Activated CD4-positive, alpha-beta T cell treated with anti-CD3 and anti-CD28 coated beads, Interleukin-2, amount 50 U/mL, for 24 hours (primary cell): Measurements from ENCODE around the gene NLGN4X.

Source experiments
- DNase-seq, 2 donors: peaks; one replicate each; pipeline ENCODE4 v3.0.0-alpha.2; 2020; ENCODE audit warnings: low read depth in 1 of 2, low spot score in 1 of 2

The NLGN4X gene

GRCh38 chrX:6228720-6229119, at the start of gene NLGN4X:
NLGN4X (minus strand) TSS chrX:6228867; CDS start chrX:6151466, 77,401 bp downstream.
- no peak for DNase-seq

- no peak for DNase-seq
Observed at GRCh38 chrX:6266041-6266440, 37.4 kb upstream of the NLGN4X start.

DNA sequence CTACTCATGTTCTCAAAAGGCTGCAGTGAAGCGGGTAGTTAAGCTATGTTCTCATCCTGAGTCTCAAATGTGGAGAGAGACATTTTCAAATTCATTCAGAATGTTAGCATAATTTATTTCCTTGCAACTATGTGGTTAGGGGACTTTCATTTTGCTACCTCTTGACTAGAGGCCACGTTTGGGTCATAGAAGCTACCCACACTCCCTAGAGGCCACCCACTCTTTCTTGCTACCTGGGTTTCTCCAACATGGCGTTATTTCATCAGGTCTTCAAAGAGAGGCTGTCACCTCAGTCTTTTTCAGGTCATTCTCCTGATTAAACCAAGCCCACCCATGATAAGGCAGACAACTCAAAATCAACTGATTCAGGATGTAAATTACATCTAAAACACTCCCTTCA, 34.3 kb upstream of the NLGN4X start:
- DNase-seq: no peak

- no peak for DNase-seq
Observed at GRCh38 chrX:6257025-6257424, 28.4 kb upstream of the NLGN4X start.

DNA sequence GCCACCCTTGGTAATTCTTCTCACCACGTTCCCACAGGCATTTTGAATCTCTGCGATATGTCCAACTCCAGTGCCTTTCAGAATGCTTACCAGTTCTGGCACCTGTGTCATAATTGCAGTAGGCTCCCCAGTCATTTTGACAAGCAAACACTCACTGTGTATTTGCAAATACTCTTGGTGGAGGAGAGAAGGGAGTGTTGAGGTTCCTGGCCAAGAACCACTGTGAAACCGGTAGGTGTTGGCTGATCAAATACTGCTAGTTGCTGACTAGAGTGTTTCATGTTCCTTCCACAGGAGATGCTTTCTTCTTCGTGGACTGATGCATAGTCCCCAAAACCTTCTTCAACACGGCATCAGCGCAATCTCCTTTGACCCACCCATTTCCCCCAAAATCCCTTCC, 16.0 kb upstream of the NLGN4X start:
- DNase-seq: no peak

GRCh38 chrX:6238576-6238975, 9.9 kb upstream of the NLGN4X start:
- DNase-seq: no peak

DNA sequence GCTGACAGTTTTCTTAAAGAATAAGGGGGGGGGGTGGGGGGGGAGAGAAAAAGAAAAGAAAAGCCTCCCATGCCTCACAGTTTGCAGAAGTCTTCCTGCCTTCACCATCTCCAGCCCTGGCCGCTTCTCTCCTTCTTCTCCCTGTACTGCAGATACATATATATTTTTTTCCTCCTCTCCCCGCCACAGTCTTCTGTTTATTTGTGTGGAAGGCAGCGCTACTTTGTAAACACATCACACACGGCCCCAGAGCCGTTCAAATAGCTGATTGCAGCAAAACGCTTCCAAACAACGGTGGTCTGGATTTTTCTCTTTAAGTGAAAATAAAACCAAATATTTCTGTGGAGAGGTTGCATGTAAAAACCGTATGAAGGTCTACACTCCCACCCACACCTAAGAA, 732 bp downstream of the NLGN4X start:
- DNase-seq: no peak

- no peak for DNase-seq
Observed at GRCh38 chrX:6227453-6227835, 1.2 kb downstream of the NLGN4X start.

DNA sequence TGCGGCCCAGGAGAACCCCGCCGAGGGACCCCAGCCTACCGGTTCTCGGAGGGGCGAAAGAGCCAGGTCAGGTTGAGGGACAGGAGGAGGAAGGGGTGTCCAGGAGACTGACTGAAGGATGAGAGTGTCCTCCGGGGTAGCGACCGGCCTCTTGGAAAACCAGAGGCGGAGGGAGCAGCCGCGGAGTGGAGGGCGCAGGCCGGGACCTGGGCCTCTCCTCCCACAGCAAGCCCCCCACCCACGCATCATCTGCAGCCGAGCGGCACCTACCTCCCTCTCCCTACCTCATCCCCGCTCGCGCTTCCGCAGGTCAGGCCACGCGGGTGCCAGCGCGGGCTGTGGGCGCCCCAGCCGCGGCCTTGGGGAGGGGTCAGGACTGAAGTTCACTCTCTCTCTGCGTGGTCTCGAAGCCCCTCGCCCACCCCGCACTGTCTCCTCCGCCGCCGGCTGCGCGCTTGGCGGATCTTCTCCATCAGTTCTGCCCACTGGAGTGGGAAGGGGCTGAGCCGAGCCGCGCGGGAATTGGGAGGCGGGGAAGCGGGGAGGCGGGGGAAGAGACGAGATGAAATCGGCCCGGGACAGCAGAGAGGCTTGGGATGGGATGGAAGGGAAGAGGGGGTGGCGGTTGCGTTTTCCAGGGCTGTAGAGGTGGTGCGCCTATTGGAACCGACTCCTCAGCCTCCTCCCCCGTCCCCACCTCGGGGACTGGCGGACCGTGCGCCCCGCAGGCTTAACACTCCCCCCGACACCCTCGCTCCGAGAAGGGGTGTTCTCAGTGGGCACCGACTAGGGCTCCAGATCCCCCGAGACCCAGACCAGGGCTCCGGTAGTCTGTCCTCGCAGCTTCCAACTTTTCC, 1.8 kb downstream of the NLGN4X start:
- DNase-seq: no peak

GRCh38 chrX:6225911-6226595, 2.6 kb downstream of the NLGN4X start:
- no peak for DNase-seq

GRCh38 chrX:6225288-6225910, 3.3 kb downstream of the NLGN4X start:
- no peak for DNase-seq

DNA sequence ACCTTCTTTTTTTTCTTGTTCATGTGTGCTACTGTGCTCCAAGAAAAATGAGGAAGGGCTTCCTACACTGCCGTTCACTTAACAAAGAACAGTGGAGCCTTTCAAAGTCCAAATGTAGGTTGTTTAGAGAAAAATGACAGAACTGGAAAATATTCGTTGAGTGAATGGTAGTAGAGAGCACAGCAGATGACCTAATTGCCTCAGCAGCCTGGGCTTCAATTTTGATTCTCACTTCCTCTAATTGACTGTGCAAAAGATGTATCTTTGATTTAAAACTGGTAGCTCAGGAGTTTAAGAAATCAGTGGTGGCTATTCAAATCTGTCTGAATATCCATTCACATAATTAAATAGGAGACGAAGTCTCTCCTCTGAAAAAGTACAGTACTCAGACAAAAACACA, 5.2 kb downstream of the NLGN4X start:
- DNase-seq: no peak

DNA sequence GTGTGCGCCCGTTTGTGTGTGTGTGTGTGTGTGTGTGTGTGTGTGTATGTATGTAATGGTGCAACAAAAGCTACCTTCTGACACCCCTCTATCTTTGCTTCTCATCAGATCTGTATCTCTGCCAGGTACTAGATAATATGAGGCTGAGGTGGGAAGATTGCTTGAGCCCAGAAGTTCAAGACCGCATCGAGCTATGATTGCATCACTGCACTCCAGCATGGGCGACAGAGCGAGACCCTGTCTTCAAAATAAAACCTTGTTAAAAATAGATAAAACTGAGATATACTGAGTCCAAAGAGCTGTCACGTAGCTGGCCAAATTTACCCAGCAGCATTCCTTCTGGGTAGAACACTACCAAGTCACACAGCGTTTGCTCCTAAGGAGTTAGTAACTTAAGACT, 18.4 kb downstream of the NLGN4X start:
- DNase-seq: no peak

DNA sequence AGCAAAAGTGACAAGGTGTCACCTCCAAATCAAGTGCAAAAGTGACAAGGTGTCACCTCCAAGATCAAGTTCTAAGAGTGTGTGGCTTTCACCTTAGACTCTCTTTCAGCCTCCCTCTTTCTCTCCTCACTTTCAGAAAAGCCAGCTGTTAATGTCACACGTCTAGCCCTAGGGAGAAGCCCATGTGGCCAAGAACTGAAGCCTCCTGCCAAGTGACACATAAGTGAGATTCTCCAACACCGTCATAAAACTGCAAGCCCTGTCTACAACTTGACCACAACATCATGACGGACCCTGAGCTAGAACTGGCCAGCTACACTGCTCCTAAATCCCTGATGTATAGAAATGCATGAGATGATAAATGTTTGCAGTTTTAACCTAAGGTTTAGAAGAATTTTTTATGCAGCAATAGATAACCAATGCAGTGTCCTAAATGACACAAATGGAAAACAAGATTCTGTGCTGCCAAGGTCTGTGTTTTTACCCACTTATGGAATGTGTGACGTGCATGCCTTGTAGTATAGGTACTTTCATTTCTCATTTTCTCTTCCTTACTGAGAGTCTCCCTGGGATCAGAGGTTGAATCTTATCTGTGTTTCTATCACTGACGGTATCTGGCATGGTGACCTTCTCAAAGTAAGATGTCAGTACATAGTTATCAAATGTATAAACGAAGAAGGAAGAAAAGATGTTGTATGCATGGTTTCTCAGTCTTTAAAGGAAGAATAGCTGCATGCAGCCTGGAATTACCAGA, 25.0 kb downstream of the NLGN4X start:
- DNase-seq: no peak

GRCh38 chrX:6199486-6199885, 29.2 kb downstream of the NLGN4X start:
- DNase-seq: no peak

DNA sequence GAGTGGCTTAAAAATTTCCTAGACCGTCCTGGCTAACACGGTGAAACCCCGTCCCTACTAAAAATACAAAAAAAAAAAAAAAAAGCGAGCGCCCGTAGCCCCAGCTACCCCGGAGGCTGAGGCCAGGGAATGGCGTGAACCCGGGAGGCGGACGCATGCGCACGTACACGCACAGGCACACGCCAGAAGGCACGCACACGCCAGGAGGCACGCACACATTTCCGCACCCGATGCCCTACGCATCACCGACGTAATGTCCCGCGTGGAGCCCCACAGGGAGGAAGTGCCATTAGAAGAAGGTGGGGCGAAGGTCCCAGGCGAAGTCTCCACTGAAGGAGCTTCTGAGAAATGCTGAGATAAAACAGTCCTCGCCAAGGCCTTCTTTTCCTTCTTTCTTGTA, 41.4 kb downstream of the NLGN4X start:
- no peak for DNase-seq

DNA sequence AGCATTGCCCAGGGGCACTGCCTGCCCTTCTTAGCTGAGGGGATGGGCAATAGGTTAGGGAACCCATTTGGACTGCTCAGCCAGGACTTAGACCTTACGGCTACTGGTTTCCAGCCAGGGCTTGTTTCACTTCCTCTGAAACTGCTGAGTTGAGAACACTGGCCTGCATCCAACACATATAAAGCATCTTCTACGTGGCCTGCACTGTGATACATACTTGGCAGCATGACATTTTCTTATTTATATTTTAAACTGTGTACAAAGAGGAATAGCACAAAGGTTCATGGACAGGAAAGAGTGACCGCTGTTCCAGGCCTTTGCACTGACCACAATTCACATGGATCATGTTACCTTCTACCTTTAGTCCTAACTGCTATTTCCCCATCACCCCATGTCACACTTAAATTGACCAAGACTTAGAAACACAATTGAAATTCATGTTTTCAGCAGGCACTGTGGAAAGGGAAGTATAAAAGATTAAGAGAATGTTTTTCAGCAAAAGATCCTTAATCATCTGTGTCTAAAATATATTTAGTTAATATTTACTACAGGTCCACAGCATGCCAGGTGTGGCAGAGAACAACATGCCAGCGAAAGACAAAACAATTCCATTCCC, 43.7 kb downstream of the NLGN4X start:
- DNase-seq: no peak

GRCh38 chrX:6175914-6176313, 52.8 kb downstream of the NLGN4X start:
- no peak for DNase-seq

DNA sequence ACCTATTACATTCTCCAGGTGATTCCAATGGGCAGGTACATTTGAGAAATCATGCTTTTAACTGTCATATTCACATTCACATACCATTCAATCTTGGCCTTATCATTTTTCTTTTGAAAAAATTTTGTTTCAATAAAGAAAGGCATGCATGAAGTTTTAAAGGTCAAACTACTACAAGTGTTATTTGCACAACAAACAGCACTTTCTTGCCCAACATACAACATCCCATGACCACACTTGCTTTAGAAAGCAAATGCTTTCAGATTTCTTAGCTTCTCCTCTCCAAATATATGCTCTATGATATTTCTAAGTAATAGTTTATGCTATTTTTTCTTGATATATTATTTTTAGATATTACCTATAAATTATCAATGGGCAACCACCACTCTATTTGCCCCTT, 58.2 kb downstream of the NLGN4X start:
- no peak for DNase-seq

GRCh38 chrX:6169407-6169806, 59.3 kb downstream of the NLGN4X start:
- no peak for DNase-seq

GRCh38 chrX:6163721-6164120, 64.9 kb downstream of the NLGN4X start:
- DNase-seq: no peak
